Gastroesophageal sphincter (tissue), 3 donors: ENCODE data around the gene LPP.

ENCODE experiments used
- CTCF ChIP-seq, 4 experiments: fragments of 200-600 bp in 2 of 4; fragments of 450-650 bp in 2 of 4; sonication (generic) in 1 of 4; IDR thresholded peaks; one replicate each; pipeline ENCODE4 v1.5.1; 2017 to 2019; ENCODE audit warnings: antibody characterized with exemption in 4 of 4, mild to moderate bottlenecking in 2 of 4, moderate library complexity in 2 of 4
- POLR2A ChIP-seq, 2 donors: fragments of 450-650 bp; IDR thresholded peaks; one replicate each; pipeline ENCODE4 v1.6.1; 2017; ENCODE audit warnings: antibody characterized with exemption in 2 of 2, mild to moderate bottlenecking in 2 of 2, moderate library complexity in 1 of 2

GRCh38 chr3:188649521-188649920, 495.6 kb downstream of the LPP start:
- no peak for TF ChIP-seq CTCF (IDR thresholded peaks at IDR 0.05)
- TF ChIP-seq POLR2A (IDR thresholded peaks at IDR 0.05) = no peak
